Endothelial cell of umbilical vein (primary cell): ENCODE measurements around the gene ZBTB4. TPM values are rescaled to one million over a fixed set of nuclear protein-coding genes. Genes with fewer than 3 reads are reported as not detected.

Source experiments
- BruUV-seq: library from RNA; stranded (reverse); fragments of 400-500 nt; replicated peaks from 2 replicates; lab custom pipeline; 2021; lab: Mats Ljungman, UMichigan
- CTCF ChIA-PET: fragments of 300-600, 350-600 bp; sonication (Branson Sonifier 250); formaldehyde crosslinking; loops from one replicate; lab custom pipeline; 2021; ENCODE audit warnings: antibody characterized with exemption, inconsistent platforms; lab: Charles Lee
- POLR2A ChIA-PET: fragments of 300-600, 350-600 bp; sonication (Branson Sonifier 250); formaldehyde crosslinking; loops from one replicate; lab custom pipeline; 2021; ENCODE audit warnings: antibody characterized with exemption, inconsistent platforms; lab: Charles Lee
- DNase-seq: peaks from one replicate; pipeline ENCODE4 v3.0.0-alpha.2; 2011; ENCODE audit warnings: low read depth, low spot score
- FAIRE-seq: peaks from 2 replicates; lab custom pipeline; 2011; peaks lifted over from hg19 to GRCh38; lab: Jason Lieb, UNC
- H2AFZ ChIP-seq: 2 replicates; pipeline ENCODE4 v1.6.0; 2012; ENCODE audit warnings: low read depth, low read length, control low read depth, inconsistent platforms
- H3K27ac ChIP-seq: 2 replicates; pipeline ENCODE4 v1.5.1; 2011; ENCODE audit warnings: low read depth, mild to moderate bottlenecking, control low read depth, low read length, moderate library complexity; ENCODE audit not compliant: insufficient read depth
- H3K27me3 ChIP-seq, 2 experiments: 2 replicates each; pipeline versions ENCODE4 v1.6.0 to v1.6.1; 2011; ENCODE audit warnings: low read length in 2 of 2, mixed read lengths in 1 of 2; ENCODE audit not compliant: control insufficient read depth in 2 of 2, insufficient read depth in 2 of 2
- H3K36me3 ChIP-seq, 2 experiments: 2 replicates in 1 of 2; 3 replicates in 1 of 2; pipeline ENCODE4 v1.5.1; 2011; ENCODE audit warnings: low read length in 2 of 2, mild to moderate bottlenecking in 1 of 2, moderate library complexity in 1 of 2; ENCODE audit not compliant: control insufficient read depth in 2 of 2, insufficient read depth in 2 of 2; ENCODE audit errors: extremely low read depth in 1 of 2
- H3K4me1 ChIP-seq: 3 replicates; pipeline ENCODE4 v1.5.1; 2011; ENCODE audit warnings: mild to moderate bottlenecking, low read length; ENCODE audit not compliant: control insufficient read depth, insufficient read depth; ENCODE audit errors: extremely low read depth
- H3K4me2 ChIP-seq: 2 replicates; pipeline ENCODE4 v1.6.1; 2011; ENCODE audit warnings: low read length, control low read depth, mixed read lengths; ENCODE audit not compliant: insufficient read depth
- H3K4me3 ChIP-seq, 3 experiments: fragments of 200-600 bp in 1 of 3; sonication (generic), shearing (Covaris generic) in 1 of 3; replicated peaks in 1 of 3; 2 replicates each; pipeline ENCODE4 v1.5.1; 2011 to 2016; ENCODE audit warnings: control low read depth in 3 of 3, low read length in 3 of 3, mild to moderate bottlenecking in 2 of 3, inconsistent platforms in 1 of 3, low read depth in 1 of 3, moderate library complexity in 1 of 3; ENCODE audit not compliant: insufficient read depth in 1 of 3
- H3K79me2 ChIP-seq: 2 replicates; pipeline ENCODE4 v1.6.0; 2012; ENCODE audit warnings: low read length, inconsistent platforms; ENCODE audit not compliant: control insufficient read depth, insufficient read depth
- H3K9ac ChIP-seq: replicated peaks from 2 replicates; pipeline ENCODE3; 2011; ENCODE audit warnings: low read length, control low read depth; ENCODE audit not compliant: insufficient read depth; ENCODE audit errors: extremely low read depth
- H3K9me1 ChIP-seq: replicated peaks from 3 replicates; pipeline ENCODE4 v1.6.0; 2011; ENCODE audit warnings: mild to moderate bottlenecking, low read length; ENCODE audit not compliant: control insufficient read depth, insufficient read depth; ENCODE audit errors: extremely low read depth
- H3K9me3 ChIP-seq: replicated peaks from 2 replicates; pipeline ENCODE4 v1.5.1; 2012; ENCODE audit warnings: low read length, inconsistent platforms; ENCODE audit not compliant: control insufficient read depth, insufficient read depth
- H4K20me1 ChIP-seq: replicated peaks from 2 replicates; pipeline ENCODE3; 2011; ENCODE audit warnings: mild to moderate bottlenecking, low read length; ENCODE audit not compliant: control insufficient read depth, insufficient read depth; ENCODE audit errors: extremely low read depth
- MYC ChIP-seq: IDR thresholded peaks from one replicate; pipeline ENCODE4 v1.6.1; 2011; ENCODE audit warnings: mild to moderate bottlenecking, low read depth, low read length
- POLR2A ChIP-seq: IDR thresholded peaks from 2 replicates; pipeline ENCODE4 v1.6.1; 2012; ENCODE audit warnings: low read depth, mild to moderate bottlenecking, control low read depth, low read length
- POLR2AphosphoS5 ChIP-seq: IDR thresholded peaks from 2 replicates; pipeline ENCODE4 v1.6.1; 2012; ENCODE audit warnings: low read depth, mild to moderate bottlenecking, control low read depth, low read length, moderate library complexity; ENCODE audit not compliant: insufficient read depth
- dilution Hi-C: fragments of 300-500 bp; cut with MboI; formaldehyde crosslinking; loops from one replicate; pipeline ENCODE4 v1.15.0; 2019; ENCODE audit warnings: low sequenced_read_pairs; ENCODE audit not compliant: extremely low pct_ligation_motif_present
- intact Hi-C: fragments of 100-400 bp; cut with micrococcal nuclease; formaldehyde crosslinking; loops from one replicate; pipeline ENCODE4 v1.10.0; 2022
- polyA plus RNA-seq, 4 experiments: library from polyadenylated mRNA; depleted of rRNA in 3 of 4; stranded (reverse) in 3 of 4; unstranded in 1 of 4; fragments of >200 nt; gene quantifications; 2 replicates each; pipeline versions ENCODE4 v1.2.1 to v1.2.3, GENCODE V29; 2011 to 2012; ENCODE audit warnings: missing spikeins in 1 of 4
- total RNA-seq: library from RNA; stranded (reverse); gene quantifications from 2 replicates; pipeline ENCODE4 v1.2.3, GENCODE V29; 2021
- TF ChIP-seq, protein P1 (sequence below), 2 donors: IDR thresholded peaks; 1 replicate in 1 of 2; 2 replicates in 1 of 2; pipeline ENCODE4 v1.5.1; 2011; ENCODE audit warnings: low read length in 2 of 2, mild to moderate bottlenecking in 2 of 2, moderate library complexity in 2 of 2, control low read depth in 1 of 2, inconsistent platforms in 1 of 2, low read depth in 1 of 2; ENCODE audit not compliant: insufficient read depth in 1 of 2; ENCODE audit errors: extremely low read depth in 1 of 2
- TF ChIP-seq, protein P2 (sequence below): IDR thresholded peaks from 2 replicates; pipeline ENCODE4 v1.6.1; 2011; ENCODE audit not compliant: insufficient read depth, insufficient read length

ZBTB4 gene
- total and polyA plus RNA-seq, 2 donors (not counting 3 experiments of a cell fraction or from before 2014, with no cell fraction given), result 15.1 to 26.5 TPM

DNA sequence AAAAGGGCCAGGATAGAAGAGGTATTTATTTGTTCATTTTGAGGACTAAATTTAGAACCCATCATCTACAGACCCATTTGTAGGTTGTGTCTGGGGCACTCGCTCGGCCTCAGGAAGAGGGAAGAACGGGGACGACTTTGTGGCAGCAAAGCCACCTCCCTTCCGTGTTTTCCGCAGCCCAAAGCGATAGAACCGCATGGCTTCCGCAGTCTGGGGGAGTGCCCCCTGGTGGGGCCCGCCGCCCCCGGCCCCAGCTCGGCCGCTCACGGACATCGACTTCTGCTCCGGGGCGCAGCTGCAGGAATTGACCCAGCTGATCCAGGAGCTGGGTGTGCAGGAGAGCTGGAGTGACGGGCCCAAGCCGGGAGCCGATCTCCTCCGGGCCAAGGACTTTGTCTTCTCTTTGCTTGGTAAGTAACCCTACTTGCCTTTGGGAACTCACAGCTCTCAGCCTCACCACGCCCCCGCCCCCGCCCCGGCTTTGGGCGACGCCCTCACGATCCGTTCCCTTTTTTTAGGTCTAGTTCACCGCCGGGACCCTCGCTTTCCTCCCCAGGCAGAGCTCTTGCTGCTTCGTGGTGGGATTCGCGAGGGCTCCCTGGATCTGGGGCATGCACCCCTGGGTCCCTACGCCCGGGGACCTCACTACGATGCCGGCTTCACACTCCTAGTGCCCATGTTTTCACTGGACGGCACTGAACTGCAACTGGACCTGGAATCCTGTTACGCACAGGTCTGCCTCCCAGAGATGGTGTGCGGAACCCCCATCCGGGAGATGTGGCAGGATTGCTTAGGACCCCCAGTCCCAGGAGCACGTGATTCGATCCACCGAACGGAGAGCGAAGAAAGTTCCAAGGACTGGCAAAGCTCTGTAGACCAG is 43.5 kb downstream of the ZBTB4 start:
- H3K4me3 ChIP-seq, result peak overlapping the region; percentile 54 to 83 (median 83)
- peaks cover 20 to 27% of the 10 kb centered on the region in 2 experiments for H3K27me3 ChIP-seq
- peak overlapping the region; percentile 94 for H3K4me2 ChIP-seq
- H4K20me1 ChIP-seq, result no peaks in the 10 kb centered on the region
- no peaks in the 10 kb centered on the region for H3K9me1 ChIP-seq
- no peaks in the 10 kb centered on the region for H3K9me3 ChIP-seq
- H3K4me1 ChIP-seq, result peaks cover 23% of the 10 kb centered on the region
- POLR2A ChIA-PET, result interaction anchor here (0.5 to 1.7 kb wide), 5 partner anchors 32 to 49 kb away, joined by 3 to 8 read pairs (median 5); partner anchors contain the start of genes POLR2A and TMEM256
- DNase-seq (peak; percentile 35), FAIRE-seq (peak; percentile 70)
- dilution Hi-C loops (no loop called here), intact Hi-C loops (loop anchor here (1.0 to 5.0 kb wide), 9 partner anchors 19 to 251 kb away; partner anchors contain the start of genes CTDNEP1, ELP5, KCTD11 and PLSCR3)
- TSS peak; percentile 53 for BruUV-seq
- peak overlapping the region; percentile 46 for H3K9ac ChIP-seq
- CTCF ChIA-PET, result interaction anchor here (0.8 to 4.4 kb wide), 34 partner anchors 10 to 390 kb away, joined by 3 to 70 read pairs (median 7); partner anchors contain the start of genes CHRNB1, NLGN2, PLSCR3 and POLR2A
- peak overlapping the region; percentile 32 for H3K27ac ChIP-seq
- no peaks in the 10 kb centered on the region for H3K36me3 ChIP-seq
- H2AFZ ChIP-seq, result peak overlapping the region; percentile 48
- TF ChIP-seq, protein P1, sequence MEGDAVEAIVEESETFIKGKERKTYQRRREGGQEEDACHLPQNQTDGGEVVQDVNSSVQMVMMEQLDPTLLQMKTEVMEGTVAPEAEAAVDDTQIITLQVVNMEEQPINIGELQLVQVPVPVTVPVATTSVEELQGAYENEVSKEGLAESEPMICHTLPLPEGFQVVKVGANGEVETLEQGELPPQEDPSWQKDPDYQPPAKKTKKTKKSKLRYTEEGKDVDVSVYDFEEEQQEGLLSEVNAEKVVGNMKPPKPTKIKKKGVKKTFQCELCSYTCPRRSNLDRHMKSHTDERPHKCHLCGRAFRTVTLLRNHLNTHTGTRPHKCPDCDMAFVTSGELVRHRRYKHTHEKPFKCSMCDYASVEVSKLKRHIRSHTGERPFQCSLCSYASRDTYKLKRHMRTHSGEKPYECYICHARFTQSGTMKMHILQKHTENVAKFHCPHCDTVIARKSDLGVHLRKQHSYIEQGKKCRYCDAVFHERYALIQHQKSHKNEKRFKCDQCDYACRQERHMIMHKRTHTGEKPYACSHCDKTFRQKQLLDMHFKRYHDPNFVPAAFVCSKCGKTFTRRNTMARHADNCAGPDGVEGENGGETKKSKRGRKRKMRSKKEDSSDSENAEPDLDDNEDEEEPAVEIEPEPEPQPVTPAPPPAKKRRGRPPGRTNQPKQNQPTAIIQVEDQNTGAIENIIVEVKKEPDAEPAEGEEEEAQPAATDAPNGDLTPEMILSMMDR (IDR thresholded peaks at IDR 0.05; ENCODE audit: extremely low read depth in 1 of 2, insufficient read depth in 1 of 2, low read depth in 1 of 2, low read length in 2 of 2), result peak; percentile 10 to 35
- TF ChIP-seq MYC (no peak), POLR2A (peak; percentile 15), POLR2AphosphoS5 (no peak)
- TF ChIP-seq, protein P2, sequence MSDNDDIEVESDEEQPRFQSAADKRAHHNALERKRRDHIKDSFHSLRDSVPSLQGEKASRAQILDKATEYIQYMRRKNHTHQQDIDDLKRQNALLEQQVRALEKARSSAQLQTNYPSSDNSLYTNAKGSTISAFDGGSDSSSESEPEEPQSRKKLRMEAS, result peak; percentile 13
- no peaks in the 10 kb centered on the region for H3K79me2 ChIP-seq
